Inflammatory macrophage treated with lipopolysaccharide for 1 hour (primary cell): Measurements from ENCODE around the gene PPIL4.

Experiments used
- DNase-seq, 2 donors: peaks; one replicate each; pipeline ENCODE4 v3.0.0-alpha.2; 2020 to 2022

Gene PPIL4

DNA sequence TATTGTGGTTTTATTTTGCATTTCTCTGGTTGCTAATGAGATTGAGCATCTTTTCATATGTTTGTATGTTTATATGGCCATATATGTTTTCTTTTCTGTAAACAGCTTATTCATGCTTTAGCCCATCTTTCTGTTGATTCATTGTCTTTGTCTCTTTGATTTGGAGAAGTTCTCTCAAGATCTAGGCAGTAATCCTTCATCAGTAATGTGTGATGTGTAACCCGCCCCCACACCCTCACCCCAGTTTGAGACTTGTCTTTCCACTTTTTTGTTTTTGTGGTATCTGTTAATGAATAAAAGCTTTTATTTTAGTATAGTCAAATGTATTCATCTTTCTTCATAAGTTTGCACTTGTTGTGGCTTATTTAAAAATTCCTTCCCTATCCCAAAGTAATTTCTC lies 87.0 kb downstream of the PPIL4 start:
- DNase-seq: peak; percentile 43 to 62

DNA sequence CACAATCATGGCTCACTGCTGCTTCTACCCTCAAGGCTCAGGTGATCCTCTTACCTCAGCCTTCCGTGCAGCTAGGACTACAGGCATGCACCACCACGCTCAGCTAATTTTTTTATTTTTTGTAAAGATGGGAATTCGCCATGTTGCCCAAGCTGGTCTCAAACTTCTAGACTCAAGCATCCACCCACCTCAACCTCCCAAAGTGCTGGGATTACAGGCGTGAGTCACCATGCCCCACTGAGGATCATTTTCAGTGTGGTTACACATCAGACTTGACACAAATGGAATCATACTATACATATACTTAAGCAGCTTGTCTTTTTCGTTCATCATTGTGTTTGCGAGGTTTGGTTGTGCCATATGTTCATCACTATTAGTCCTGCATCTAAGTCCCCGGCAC lies 87.6 kb downstream of the PPIL4 start:
- DNase-seq: peak; percentile 43 to 60

DNA sequence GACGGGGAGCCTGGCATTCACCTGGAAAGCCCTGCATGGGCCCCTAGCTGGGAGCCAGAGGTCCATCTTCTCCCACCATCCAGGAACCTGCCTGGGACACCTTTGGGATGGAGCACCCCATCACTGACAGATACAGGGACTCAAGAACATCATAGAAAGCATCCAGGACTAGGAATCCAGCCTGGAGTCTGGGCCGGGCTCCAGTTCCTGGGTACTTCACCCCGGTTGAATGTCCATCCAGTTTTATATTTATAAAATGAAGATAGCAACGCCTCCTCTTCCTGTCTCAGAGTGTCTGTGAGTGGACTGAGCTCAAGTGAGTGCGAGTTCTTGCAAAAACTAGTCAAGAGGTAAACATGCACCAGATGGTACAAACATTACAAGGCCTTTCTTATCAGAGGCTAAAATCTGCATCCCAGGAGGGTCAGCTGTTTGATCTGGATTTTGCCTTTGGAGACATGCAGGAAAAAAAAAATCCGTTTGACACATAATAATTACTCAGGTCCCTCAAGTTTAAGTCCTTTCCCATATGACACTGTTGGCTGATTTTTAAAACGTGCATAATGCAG lies 88.4 kb downstream of the PPIL4 start:
- no peak for DNase-seq

DNA sequence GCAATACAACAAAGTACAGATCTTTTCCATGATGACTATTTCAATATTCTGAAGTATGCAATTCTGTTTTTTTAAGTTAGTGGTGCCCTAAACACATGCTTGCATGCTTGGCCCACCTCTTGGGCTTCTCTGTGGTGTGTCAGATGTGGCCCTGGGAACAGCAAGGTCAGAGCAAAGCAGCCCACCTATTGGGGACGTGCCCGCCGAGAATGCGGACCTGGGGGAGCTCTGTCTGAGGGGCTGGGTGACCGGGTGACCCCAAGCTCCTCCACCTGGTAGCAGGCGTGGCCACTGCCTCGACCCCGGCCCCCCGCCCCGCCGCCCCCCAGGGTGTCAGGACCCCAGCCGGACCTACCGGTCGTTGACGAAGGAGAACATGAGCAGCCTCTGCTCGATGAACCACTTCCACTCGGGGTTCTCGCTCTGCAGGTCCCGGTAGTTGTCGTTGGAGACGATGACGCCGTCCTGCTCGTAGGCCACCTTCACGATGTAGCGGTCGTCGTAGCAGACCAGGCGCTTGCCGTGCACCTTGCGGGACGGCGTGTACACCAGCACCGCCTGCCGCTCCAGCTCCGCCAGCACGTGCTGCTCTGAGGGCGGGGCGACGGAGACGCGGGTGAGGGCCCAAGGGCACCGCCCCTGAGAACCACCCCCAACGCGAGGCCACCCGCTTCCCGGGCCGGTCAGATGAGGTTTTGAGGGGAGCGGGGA lies 89.4 kb downstream of the PPIL4 start:
- no peak for DNase-seq

- DNase-seq: no peak
Observed at GRCh38 chr6:149455031-149455732, 90.7 kb downstream of the PPIL4 start.
